Left renal pelvis (tissue), 4 donors: Measurements from ENCODE around the gene ISY1. TPM values are rescaled to one million over a fixed set of nuclear protein-coding genes. Genes with fewer than 3 reads are reported as not detected.
A peak's percentile ranks its signal among the peaks of the same experiment; 100 is the strongest.
"Not testable (repeated sequence)": the region's sequence is repeated elsewhere in the genome, so short reads cannot be mapped to it uniquely, and the experiment has no call there.

Source experiments
- DNase-seq, 4 donors: peaks; one replicate each; pipeline ENCODE4 v3.0.0-alpha.2; 2013; ENCODE audit warnings: low read depth in 4 of 4, low spot score in 3 of 4
- polyA plus RNA-seq, 4 donors: library from polyadenylated mRNA; unstranded; fragments of 120-200 nt; gene quantifications; one replicate each; pipeline ENCODE4 v1.2.1, GENCODE V29; 2013; ENCODE audit not compliant: insufficient read length in 4 of 4

Gene ISY1
- polyA plus RNA-seq, result 10 to 100 TPM; 46.5 to 59.7 (median 48.7) TPM

- DNase-seq, result peak; percentile 94 to 97 (median 96)
Measured at GRCh38 chr3:129160891-129161859, at the start of gene ISY1. TSS of gene ISY1 (minus strand) at chr3:129161063. CDS start at chr3:129160975, 88 bp downstream.

- DNase-seq, result peak in 1 of 4 donors; percentile 17
Measured at GRCh38 chr3:129207479-129207878, 46.6 kb upstream of the ISY1 start.

DNA sequence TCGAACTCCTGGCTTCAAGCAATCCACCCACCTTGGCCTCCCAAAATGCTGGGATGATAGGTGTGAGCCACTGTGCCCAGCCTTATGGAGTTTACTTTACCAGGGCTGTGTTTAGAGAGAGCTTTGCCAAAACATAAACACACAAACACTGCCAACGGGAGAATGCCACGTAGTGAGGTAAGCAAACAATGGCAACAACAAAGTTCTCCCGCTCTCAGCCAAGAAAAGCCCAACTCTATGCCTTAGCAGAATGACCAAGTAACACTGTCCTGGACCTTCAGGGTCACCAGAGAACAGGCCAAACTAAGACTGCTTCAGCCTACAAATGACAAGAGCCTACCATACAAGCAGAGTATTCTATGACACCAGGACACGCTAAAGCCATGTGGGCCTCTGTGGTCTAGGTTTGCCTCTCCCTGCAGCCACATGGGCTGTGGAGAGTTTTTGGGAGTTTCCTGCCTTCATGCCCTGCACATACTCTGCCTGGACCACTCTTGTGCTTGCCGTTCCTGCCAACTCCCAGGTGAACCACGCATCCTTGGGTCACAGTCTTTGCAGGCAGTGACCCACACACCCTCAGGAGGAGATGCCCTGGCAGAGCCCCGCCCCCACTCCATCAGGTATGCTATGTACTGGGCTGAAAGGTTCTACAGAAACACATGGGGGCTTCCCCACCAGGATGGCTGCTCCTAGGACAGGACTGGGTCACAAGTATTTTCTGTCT, 44.4 kb upstream of the ISY1 start:
- DNase-seq, result no peak

DNA sequence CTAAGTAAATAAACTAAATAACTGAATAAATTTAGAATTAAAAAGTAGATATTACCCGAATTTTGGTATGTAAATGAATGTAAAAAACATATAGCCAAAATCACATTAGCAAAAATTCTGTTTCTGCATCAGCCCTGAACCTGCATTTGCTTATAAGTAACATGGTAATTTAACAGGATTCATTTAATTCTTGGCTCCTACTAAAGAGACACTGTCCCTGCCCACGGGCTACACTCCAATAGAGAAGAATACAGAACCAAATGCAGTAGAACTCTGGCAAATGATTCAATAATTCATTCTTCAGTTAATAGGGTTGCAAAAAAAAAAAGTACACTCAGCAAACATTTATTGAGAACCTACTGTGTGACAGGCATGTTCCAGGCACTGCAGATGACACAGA, 43.6 kb upstream of the ISY1 start:
- DNase-seq, result no peak

DNA sequence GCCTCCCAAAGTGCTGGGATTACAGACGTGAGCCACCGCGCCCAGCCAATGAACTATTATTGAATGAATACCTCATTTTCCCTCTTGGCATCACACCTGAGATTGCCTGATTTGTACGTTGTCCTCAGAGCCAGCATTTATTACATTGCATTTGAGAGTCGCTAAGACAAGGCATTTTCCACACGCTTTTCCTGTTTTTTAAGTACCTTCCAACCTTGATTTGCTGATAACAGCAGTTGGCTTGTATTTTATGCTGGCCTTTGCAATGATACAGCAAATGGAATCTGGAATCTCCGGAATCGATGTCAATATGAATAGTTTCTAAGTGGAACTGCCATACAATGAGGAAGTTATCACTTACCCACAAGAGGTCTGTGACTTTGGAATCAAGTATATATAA, 38.5 kb upstream of the ISY1 start:
- no peak for DNase-seq

- DNase-seq, result no peak
Measured at GRCh38 chr3:129197321-129197720, 36.5 kb upstream of the ISY1 start.

DNA sequence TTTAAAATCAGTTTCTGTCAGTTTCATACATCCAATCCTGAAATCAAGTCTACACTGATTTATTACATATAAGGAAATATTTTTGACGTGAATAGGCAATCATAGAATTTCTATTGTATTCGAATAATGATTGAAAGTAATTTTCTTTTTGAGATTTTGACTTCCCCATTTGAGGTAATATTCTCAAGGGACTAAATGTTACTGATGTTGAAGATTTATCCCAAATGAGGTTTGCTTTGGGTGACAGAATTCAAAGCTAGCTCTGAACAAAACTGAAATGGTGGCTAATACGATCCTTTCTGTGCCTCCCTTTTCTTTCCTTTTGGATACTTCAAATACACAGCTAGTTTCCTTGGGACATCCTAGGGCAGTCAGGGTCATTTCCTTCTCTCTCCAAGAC, 35.7 kb upstream of the ISY1 start:
- DNase-seq, result no peak

DNA sequence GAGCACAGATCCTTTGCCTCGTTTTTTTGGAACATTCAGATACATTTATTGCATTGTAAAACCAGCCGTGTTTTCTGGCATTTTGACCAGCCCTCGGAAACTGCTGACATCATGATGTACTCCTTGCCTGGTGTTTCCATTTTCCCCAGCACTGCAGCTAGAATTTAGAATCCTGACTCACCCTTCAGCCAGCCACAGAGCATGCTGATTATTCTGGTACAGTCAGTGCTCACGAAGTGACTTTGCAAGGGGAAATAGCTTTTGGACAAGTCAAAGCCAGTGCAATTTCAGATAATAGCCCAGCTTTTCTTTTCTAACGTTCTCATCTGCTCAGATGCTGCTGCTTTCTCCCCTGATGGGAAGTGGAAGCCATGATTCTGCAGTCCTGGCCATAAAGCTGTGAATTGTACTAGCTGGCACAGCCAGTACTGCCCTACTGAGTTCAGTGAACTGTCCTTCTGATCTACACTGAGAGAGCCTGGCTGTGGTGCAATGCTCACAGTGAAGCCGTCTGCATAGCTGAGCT, 34.9 kb upstream of the ISY1 start:
- no peak for DNase-seq

DNA sequence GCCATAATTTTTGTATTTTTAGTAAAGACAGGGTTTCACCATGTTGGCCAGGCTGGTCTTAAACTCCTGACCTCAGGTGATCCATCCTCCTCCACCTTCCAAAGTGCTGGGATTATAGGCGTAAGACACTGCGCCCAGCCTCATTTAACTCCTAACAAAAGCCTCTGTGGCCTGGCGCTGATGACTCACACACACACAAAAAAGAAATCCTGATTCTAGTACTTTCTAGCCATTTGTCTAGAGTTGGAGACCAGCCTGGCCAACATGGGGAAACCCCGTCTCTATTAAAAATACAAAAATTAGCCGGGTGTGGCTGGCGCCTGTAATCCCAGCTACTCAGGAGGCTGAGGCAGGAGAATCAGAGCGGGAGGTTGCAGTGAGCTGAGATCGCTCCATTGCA, 28.9 kb upstream of the ISY1 start:
- DNase-seq, result not testable (repeated sequence)

DNA sequence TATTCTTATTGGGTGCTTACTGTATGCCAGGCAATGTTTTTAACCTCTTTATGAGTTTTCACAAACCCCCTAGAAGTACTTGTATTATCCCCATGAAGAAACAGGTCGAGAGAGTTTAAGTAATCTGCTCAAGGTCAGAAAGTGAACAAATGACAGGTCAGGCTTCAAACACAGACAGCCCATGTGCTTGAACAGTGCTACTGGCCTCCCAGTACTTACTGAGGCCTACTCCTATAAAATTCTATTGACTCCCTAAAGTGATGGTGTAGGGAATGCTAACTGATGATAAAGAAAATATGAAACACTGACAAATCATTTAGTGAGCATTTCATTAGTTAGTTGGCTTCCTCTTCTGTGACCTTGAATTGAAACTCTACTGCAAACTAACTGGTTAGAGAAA, 27.0 kb upstream of the ISY1 start:
- no peak for DNase-seq

DNA sequence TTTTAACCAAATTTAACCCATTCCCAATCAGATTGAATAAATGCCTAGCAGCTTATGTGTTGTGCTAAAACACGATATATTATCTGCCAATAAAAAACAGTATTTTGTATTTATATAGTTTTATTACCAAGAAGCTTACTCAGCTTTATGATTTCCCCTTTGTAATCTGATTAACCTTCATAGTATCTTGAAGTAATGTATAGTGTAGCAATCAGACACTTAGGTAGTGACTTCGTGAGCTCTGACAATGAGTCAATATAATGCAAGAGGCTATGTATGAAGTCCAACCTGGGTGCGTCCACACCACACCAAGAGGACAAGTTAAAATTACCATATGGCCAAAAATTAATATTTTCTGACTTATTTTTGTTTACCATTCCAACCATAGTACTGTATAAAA, 24.9 kb upstream of the ISY1 start:
- DNase-seq, result no peak

DNA sequence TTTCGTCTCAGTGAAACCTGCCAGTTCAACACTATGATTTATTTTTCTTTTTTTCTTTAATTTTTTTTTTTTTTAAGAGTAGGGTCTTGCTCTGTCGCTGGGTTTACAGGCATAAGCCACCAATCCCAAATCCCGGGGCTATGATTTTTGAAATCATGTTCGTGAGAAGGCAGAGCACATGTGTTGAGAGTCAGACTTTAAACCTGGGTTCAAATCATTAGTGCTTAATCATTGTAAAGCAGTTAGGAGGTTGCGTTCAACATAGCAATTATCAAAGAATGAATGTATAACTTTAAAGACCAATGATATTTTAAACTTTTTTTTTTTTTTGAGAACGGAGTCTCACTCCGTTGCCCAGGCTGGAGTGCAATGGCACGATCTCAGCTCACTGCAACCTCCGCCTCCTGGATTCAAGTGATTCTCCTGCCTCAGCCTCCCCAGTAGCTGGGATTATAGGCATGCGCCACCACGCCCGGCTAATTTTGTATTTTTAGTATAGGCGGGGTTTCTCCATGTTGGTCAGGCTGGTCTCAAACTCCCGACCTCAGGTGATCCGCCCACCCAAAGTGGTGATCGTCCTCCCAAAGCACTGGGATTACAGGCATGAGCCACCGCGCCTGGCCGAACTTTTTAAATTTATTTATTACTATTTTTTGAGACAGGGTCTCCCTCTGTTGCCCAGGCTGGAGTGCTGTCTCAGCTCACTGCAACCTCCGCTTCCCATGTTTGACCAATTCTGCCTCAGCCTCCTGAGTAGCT, 24.1 kb upstream of the ISY1 start:
- DNase-seq, result not testable (repeated sequence)

GRCh38 chr3:129184396-129184657, 23.5 kb upstream of the ISY1 start:
- no peak for DNase-seq

DNA sequence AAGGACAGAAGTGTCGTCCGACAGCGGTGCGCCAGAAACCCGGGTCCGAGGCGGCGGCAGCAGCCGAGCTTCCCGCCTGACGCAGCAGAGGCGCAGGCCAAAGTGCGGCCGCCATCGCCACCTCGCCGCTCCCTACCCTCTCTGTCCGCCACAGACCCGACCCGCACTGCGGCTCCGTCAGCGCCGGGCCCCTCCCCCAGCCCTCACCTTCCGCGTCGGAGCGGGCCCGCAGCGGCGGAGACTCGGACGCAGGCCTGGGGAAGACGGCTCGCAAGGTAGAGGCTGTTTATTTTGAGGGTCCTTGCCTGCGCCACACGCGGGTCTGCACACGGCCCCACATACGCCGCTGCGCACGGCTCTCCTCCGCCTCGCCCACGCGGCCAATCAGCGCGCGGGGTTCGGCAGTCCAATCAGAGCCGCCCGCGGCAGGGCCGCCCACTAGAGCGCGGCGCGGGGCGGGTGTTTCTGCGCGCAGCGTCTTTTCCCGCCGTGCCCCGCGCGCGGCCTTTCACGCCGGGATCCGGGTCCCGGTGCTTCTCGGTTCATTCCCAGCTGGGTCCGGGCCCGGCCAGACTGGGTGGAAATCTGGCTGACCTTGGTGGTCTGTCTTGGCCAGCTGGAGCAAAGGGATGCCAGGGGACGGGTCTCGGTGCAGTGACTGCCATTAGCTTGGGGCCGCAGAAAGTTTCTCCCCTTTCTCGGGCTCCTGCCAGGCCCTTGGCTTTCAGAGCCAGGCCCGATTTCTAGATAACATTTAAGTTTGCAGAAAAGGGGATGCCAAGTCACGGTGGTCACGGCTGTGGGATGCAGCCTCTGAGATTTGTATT, 22.9 kb upstream of the ISY1 start, which contains the start of gene CNBP:
Gene CNBP, minus strand, starts transcription at position 328 of the 827 bp plus-strand sequence. CDS start 12,139 bp downstream, outside the sequence.
- peak; percentile 87 to 90 (median 89) for DNase-seq

DNA sequence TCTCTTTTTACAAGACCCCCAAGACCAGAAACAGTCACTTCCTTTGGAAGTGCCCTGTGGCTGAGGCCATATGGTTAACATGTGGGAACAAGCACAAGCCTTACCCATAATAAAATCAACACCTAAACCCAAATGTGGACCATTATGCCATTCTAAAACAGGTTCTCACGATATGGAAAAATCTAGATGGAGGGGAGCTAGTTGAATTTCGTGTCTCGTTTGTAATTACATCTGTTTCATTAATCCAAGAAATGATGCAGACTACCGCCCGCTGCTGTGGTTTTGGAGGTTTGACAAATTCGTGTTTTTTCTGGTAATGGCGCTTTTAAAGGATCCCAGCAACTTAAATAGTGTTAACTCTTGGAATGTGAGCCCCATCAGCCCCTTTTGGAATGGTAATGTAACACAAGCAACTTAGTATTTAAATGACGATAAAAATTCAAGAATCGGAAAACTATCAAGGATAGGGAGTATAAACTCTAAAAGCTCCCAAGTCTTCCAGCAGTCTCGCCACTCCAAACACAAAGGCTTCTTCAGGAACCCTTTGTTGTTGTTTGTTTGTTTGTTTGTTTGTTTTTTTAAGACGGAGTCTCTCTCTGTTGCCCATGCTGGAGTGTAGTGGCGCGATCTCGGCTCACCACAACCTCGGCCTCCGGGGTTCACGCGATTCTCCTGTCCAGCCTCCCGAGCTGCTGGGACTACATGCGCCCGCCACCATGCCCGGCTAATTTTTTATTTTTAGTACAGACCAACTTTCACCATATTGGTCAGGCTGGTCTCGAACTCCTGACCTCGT, 21.7 kb upstream of the ISY1 start:
- no peak for DNase-seq

DNA sequence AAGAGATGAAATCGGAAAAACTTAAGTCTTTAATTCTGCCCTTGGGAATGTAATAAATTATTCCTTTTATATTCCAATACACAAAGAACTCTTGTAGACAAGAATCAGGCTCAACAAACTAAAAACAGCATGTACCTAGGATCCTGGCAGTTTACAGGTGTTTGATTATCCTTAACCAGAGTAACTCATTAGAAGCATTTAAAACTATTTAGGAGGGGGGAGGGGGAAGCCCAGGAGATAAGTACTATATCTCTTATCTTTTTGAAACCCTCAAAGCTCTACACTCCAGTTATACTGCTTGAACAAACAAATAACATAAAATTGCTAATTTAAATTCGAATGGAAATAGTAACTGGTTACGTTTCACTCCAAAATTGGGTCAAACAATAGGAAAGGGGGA, 21.0 kb upstream of the ISY1 start:
- DNase-seq, result no peak

GRCh38 chr3:129180461-129180860, 19.6 kb upstream of the ISY1 start:
- no peak for DNase-seq

DNA sequence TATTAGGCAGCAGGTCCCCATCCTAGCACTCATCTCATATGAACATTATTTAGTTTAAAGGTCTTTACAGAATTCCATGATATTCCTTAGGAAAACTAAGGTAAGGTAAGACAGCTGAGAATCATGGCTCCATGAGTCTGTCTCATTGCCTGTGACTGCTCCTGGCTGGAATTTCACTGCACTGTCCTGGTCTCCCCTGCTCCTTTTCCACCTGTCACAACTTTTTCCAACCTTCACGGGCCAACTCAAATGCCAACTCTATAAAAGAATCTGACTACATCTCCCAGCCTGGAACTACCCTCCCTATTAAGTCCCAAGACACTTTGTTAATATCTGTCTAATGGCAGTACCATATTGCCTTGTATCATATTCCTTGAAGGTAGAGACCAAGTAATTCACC, 15.2 kb upstream of the ISY1 start:
- DNase-seq, result no peak

GRCh38 chr3:129173725-129174124, 12.9 kb upstream of the ISY1 start:
- DNase-seq, result no peak
